OCI-LY3 (cell line): ENCODE data around the gene RFC3.

Experiments
- H2AFZ ChIP-seq: fragments of 200-600, 300-600 bp; shearing (Covaris generic); 2 replicates; pipeline ENCODE4 v1.6.0; 2014; ENCODE audit warnings: antibody characterized with exemption, low read depth, low read length
- H3K27ac ChIP-seq: fragments of 200-600, 300-600 bp; sonication (generic); 2 replicates; pipeline ENCODE4 v1.5.1; 2014; ENCODE audit warnings: mild to moderate bottlenecking, low read length, moderate library complexity, mixed read lengths
- H3K27me3 ChIP-seq: fragments of 200-600, 300-600 bp; sonication (generic); 2 replicates; pipeline ENCODE4 v1.6.1; 2014; ENCODE audit warnings: low read depth, low read length, mixed read lengths
- H3K36me3 ChIP-seq: fragments of 200-600, 300-600 bp; sonication (generic); replicated peaks from 2 replicates; pipeline ENCODE3; 2014; ENCODE audit warnings: low read depth, low read length, mixed read lengths
- H3K4me1 ChIP-seq: fragments of 300-600, 200-600 bp; sonication (generic); 2 replicates; pipeline ENCODE4 v1.6.1; 2014; ENCODE audit warnings: low read length, mixed read lengths
- H3K4me2 ChIP-seq: fragments of 200-600, 300-600 bp; sonication (generic); 2 replicates; pipeline ENCODE4 v1.6.1; 2014; ENCODE audit warnings: low read length, mixed read lengths
- H3K4me3 ChIP-seq: fragments of 300-600, 200-600 bp; sonication (generic); 2 replicates; pipeline ENCODE4 v1.5.1; 2014; ENCODE audit warnings: antibody characterized with exemption, mild to moderate bottlenecking, low read length, moderate library complexity
- H3K79me2 ChIP-seq: fragments of 300-600, 200-600 bp; shearing (Covaris generic); 2 replicates; pipeline ENCODE4 v1.6.1; 2014; ENCODE audit warnings: mild to moderate bottlenecking, low read length, mixed read lengths
- H3K9ac ChIP-seq: fragments of 300-600, 200-600 bp; shearing (Covaris generic); 2 replicates; pipeline ENCODE4 v1.6.0; 2014; ENCODE audit warnings: mild to moderate bottlenecking, low read length, moderate library complexity
- H3K9me3 ChIP-seq: fragments of 200-600, 300-600 bp; shearing (Covaris generic); 2 replicates; pipeline ENCODE4 v1.6.1; 2014; ENCODE audit warnings: low read length, mixed read lengths; ENCODE audit not compliant: insufficient read depth
- H4K20me1 ChIP-seq: fragments of 200-600, 300-600 bp; sonication (generic); 2 replicates; pipeline ENCODE4 v1.6.1; 2016; ENCODE audit warnings: low read length, mixed read lengths; ENCODE audit not compliant: insufficient read depth
- CTCF ChIP-seq: fragments of 200-600, 300-600 bp; sonication (generic); IDR thresholded peaks from 2 replicates; pipeline ENCODE4 v1.5.1; 2014; ENCODE audit warnings: antibody characterized with exemption, low read length, low read depth
- EZH2phosphoT487 ChIP-seq: fragments of 200-600 bp; shearing (Covaris generic); IDR thresholded peaks from 2 replicates; pipeline ENCODE4 v1.6.1; 2018; ENCODE audit warnings: antibody characterized with exemption, mixed run types, low read depth

The RFC3 gene

GRCh38 chr13:33863188-33863789, 45.3 kb downstream of the RFC3 start:
- H3K4me3 ChIP-seq: no peak overlapping the region
- H3K27ac ChIP-seq: no peak overlapping the region
- H3K4me1 ChIP-seq: peaks cover 7% of the 10 kb centered on the region
- no peaks in the 10 kb centered on the region for H4K20me1 ChIP-seq
- no peaks in the 10 kb centered on the region for H3K27me3 ChIP-seq
- no peak overlapping the region for H2AFZ ChIP-seq
- no peak for TF ChIP-seq CTCF
- no peak for TF ChIP-seq EZH2phosphoT487
- H3K36me3 ChIP-seq: no peaks in the 10 kb centered on the region
- H3K9ac ChIP-seq: no peak overlapping the region
- no peak overlapping the region for H3K4me2 ChIP-seq
- no peaks in the 10 kb centered on the region for H3K9me3 ChIP-seq
- no peaks in the 10 kb centered on the region for H3K79me2 ChIP-seq

GRCh38 chr13:33865945-33866344, 48.0 kb downstream of the RFC3 start:
- Histone ChIP-seq H3K36me3 (no peaks in the 10 kb centered on the region), H2AFZ (no peak overlapping the region), H3K4me1 (peaks cover 4% of the 10 kb centered on the region), H3K79me2 (no peaks in the 10 kb centered on the region), H3K9ac (no peak overlapping the region), H3K9me3 (no peaks in the 10 kb centered on the region), H4K20me1 (no peaks in the 10 kb centered on the region), H3K4me2 (no peak overlapping the region), H3K27me3 (no peaks in the 10 kb centered on the region), H3K27ac (no peak overlapping the region), H3K4me3 (no peak overlapping the region)
- no peak for TF ChIP-seq EZH2phosphoT487
- no peak for TF ChIP-seq CTCF

- no peaks in the 10 kb centered on the region for H3K36me3 ChIP-seq
- no peaks in the 10 kb centered on the region for H3K79me2 ChIP-seq
- no peak overlapping the region for H2AFZ ChIP-seq
- no peaks in the 10 kb centered on the region for H3K9me3 ChIP-seq
- H3K4me3 ChIP-seq: no peak overlapping the region
- peaks cover 4% of the 10 kb centered on the region for H3K4me1 ChIP-seq
- H3K9ac ChIP-seq: no peak overlapping the region
- H3K4me2 ChIP-seq: no peak overlapping the region
- no peaks in the 10 kb centered on the region for H3K27me3 ChIP-seq
- H4K20me1 ChIP-seq: no peaks in the 10 kb centered on the region
- H3K27ac ChIP-seq: no peak overlapping the region
- TF ChIP-seq CTCF (peak; percentile 41), EZH2phosphoT487 (no peak)
Observed at GRCh38 chr13:33867472-33867871, 49.5 kb downstream of the RFC3 start.

GRCh38 chr13:33868343-33868994, 50.5 kb downstream of the RFC3 start:
- no peak overlapping the region for H3K4me2 ChIP-seq
- H2AFZ ChIP-seq: no peak overlapping the region
- no peak overlapping the region for H3K4me3 ChIP-seq
- H3K27ac ChIP-seq: no peak overlapping the region
- no peaks in the 10 kb centered on the region for H3K9me3 ChIP-seq
- no peak for TF ChIP-seq EZH2phosphoT487
- no peak for TF ChIP-seq CTCF
- no peaks in the 10 kb centered on the region for H4K20me1 ChIP-seq
- H3K36me3 ChIP-seq: no peaks in the 10 kb centered on the region
- no peaks in the 10 kb centered on the region for H3K27me3 ChIP-seq
- peaks cover 4% of the 10 kb centered on the region for H3K4me1 ChIP-seq
- H3K9ac ChIP-seq: no peak overlapping the region
- no peaks in the 10 kb centered on the region for H3K79me2 ChIP-seq
